NCI-H82 (cell line): Measurements from ENCODE around the gene GOSR2.
"Not testable (repeated sequence)": the region's sequence is repeated elsewhere in the genome, so short reads cannot be mapped to it uniquely, and the experiment has no call there.

Experiments used
- DNase-seq: peaks from one replicate; lab custom pipeline; 2025; lab: John Stamatoyannopoulos, UW

GOSR2 gene

GRCh38 chr17:46930051-46930450 lies 7.1 kb downstream of the GOSR2 start:
- DNase-seq = no peak

- no peak for DNase-seq
Measured at GRCh38 chr17:46931596-46931995, 8.6 kb downstream of the GOSR2 start.

- DNase-seq = no peak
Measured at GRCh38 chr17:46935658-46936266, 12.8 kb downstream of the GOSR2 start.

GRCh38 chr17:46940692-46941404 lies 17.9 kb downstream of the GOSR2 start:
- peak; percentile 85 for DNase-seq

GRCh38 chr17:46942441-46943217 lies 19.7 kb downstream of the GOSR2 start:
- DNase-seq = peak; percentile 88

- no peak for DNase-seq
Measured at GRCh38 chr17:46943218-46943500, 20.2 kb downstream of the GOSR2 start.

- DNase-seq = peak; percentile 24
Measured at GRCh38 chr17:46943501-46944393, 20.8 kb downstream of the GOSR2 start.

GRCh38 chr17:46944931-46945330 lies 22.0 kb downstream of the GOSR2 start:
- no peak for DNase-seq

GRCh38 chr17:46947216-46947615 lies 24.3 kb downstream of the GOSR2 start:
- no peak for DNase-seq

GRCh38 chr17:46948544-46948943 lies 25.6 kb downstream of the GOSR2 start:
- DNase-seq = peak; percentile 23

GRCh38 chr17:46949291-46950174 lies 26.6 kb downstream of the GOSR2 start:
- peak; percentile 27 for DNase-seq

- DNase-seq = peak; percentile 37
Measured at GRCh38 chr17:46950342-46950996, 27.5 kb downstream of the GOSR2 start.

- DNase-seq = peak; percentile 99
Measured at GRCh38 chr17:46950997-46951621, 28.1 kb downstream of the GOSR2 start.

GRCh38 chr17:46951706-46952105 lies 28.7 kb downstream of the GOSR2 start:
- no peak for DNase-seq

GRCh38 chr17:46952115-46952514 lies 29.2 kb downstream of the GOSR2 start:
- DNase-seq = no peak

- not testable (repeated sequence) for DNase-seq
Measured at GRCh38 chr17:46953191-46953590, 30.2 kb downstream of the GOSR2 start.

GRCh38 chr17:46958041-46958591 lies 35.2 kb downstream of the GOSR2 start:
- DNase-seq = no peak

GRCh38 chr17:46960152-46960551 lies 37.2 kb downstream of the GOSR2 start:
- no peak for DNase-seq

- no peak for DNase-seq
Measured at GRCh38 chr17:46962374-46962790, 39.4 kb downstream of the GOSR2 start.

GRCh38 chr17:46963571-46963970 lies 40.6 kb downstream of the GOSR2 start:
- DNase-seq = no peak
